GM12878 (cell line): ENCODE results near the gene ASGR2. TPM values are rescaled to one million over a fixed set of nuclear protein-coding genes. Genes with fewer than 3 reads are reported as not detected.
A peak's percentile ranks its signal among the peaks of the same experiment; 100 is the strongest.

Experiments
- BHLHE40 ChIP-seq, 2 experiments: fragments of 450-650 bp in 1 of 2; IDR thresholded peaks; 2 replicates each; pipeline ENCODE4 v1.6.1; 2011 to 2017; ENCODE audit warnings: low read depth in 2 of 2, borderline replicate concordance in 1 of 2, improper control_type of control experiment in 1 of 2, low read length in 1 of 2, mild to moderate bottlenecking in 1 of 2
- EED ChIP-seq: sonication (generic); IDR thresholded peaks from 2 replicates; pipeline ENCODE4 v1.6.1; 2016; ENCODE audit warnings: antibody characterized with exemption, low read depth
- EGR1 ChIP-seq, 2 experiments: IDR thresholded peaks; 1 replicate in 1 of 2; 2 replicates in 1 of 2; pipeline ENCODE4 v1.6.1; 2011 to 2012; ENCODE audit warnings: low read depth in 2 of 2, low read length in 2 of 2, borderline replicate concordance in 1 of 2, mild to moderate bottlenecking in 1 of 2, moderate library complexity in 1 of 2
- FOXM1 ChIP-seq: IDR thresholded peaks from 2 replicates; pipeline ENCODE4 v1.6.1; 2012; ENCODE audit warnings: low read depth, mild to moderate bottlenecking, inconsistent platforms, low read length, moderate library complexity
- IKZF2 ChIP-seq, 2 experiments: fragments of 450-650 bp; IDR thresholded peaks; 2 replicates each; pipeline ENCODE4 v1.6.1; 2017; ENCODE audit warnings: mild to moderate bottlenecking in 2 of 2, moderate library complexity in 2 of 2
- IRF4 ChIP-seq: IDR thresholded peaks from 2 replicates; pipeline ENCODE4 v1.6.1; 2011; ENCODE audit warnings: low read depth, low read length
- MEF2A ChIP-seq: IDR thresholded peaks from 2 replicates; pipeline ENCODE4 v1.6.1; 2011; ENCODE audit warnings: low read depth, mild to moderate bottlenecking, low read length, moderate library complexity; ENCODE audit not compliant: insufficient read depth
- RCOR1 ChIP-seq: conservative IDR thresholded peaks from 2 replicates; pipeline ENCODE4 v1.6.1; 2012; ENCODE audit warnings: low read depth, low read length, improper control_type of control experiment
- RFX5 ChIP-seq: IDR thresholded peaks from 2 replicates; pipeline ENCODE4 v1.6.1; 2011; ENCODE audit warnings: low read depth, low read length, improper control_type of control experiment
- RUNX3 ChIP-seq: IDR thresholded peaks from 2 replicates; pipeline ENCODE4 v1.6.1; 2012; ENCODE audit warnings: low read length, inconsistent platforms
- SRF ChIP-seq, 2 experiments: IDR thresholded peaks; 2 replicates each; pipeline ENCODE4 v1.6.1; 2011; ENCODE audit warnings: low read depth in 2 of 2, low read length in 2 of 2, mild to moderate bottlenecking in 1 of 2, moderate library complexity in 1 of 2
- TCF7 ChIP-seq: IDR thresholded peaks from 2 replicates; pipeline ENCODE4 v1.6.1; 2014; ENCODE audit warnings: antibody characterized with exemption, borderline replicate concordance
- YY1 ChIP-seq: IDR thresholded peaks from 2 replicates; pipeline ENCODE4 v1.6.1; 2011; ENCODE audit warnings: low read depth, mild to moderate bottlenecking, low read length
- ZZZ3 ChIP-seq: IDR thresholded peaks from 2 replicates; pipeline ENCODE4 v1.6.1; 2011; ENCODE audit warnings: low read depth; ENCODE audit not compliant: control insufficient read depth, insufficient read length
- polyA plus RNA-seq, 11 experiments: library from polyadenylated mRNA; depleted of rRNA in 4 of 11; unstranded in 6 of 11; stranded (reverse) in 5 of 11; fragments of >200 nt; fragmentation: Nextera tagmentation in 4 of 11; fragmentation: Illumina TruSeq in 1 of 11; extraction: Ambion mirVana in 4 of 11; extraction: Trizol in 1 of 11; gene quantifications; 1 replicate in 1 of 11; 2 replicates in 10 of 11; pipeline versions ENCODE4 v1.2.1 to v1.2.3, GENCODE V29; 2011 to 2016; ENCODE audit warnings: inconsistent platforms in 2 of 11, missing spikeins in 2 of 11, low read depth in 1 of 11
- total RNA-seq, 4 experiments: library from RNA; depleted of rRNA in 3 of 4; stranded (reverse); fragments of >200 nt in 3 of 4; fragmentation: Illumina TruSeq in 1 of 4; extraction: Trizol in 1 of 4; gene quantifications; 2 replicates each; pipeline versions ENCODE4 v1.2.1 to v1.2.3, GENCODE V29; 2013 to 2021
- TF ChIP-seq, protein P1 (sequence below): fragments of 450-650 bp; IDR thresholded peaks from 2 replicates; pipeline ENCODE4 v1.6.1; 2016; ENCODE audit warnings: mild to moderate bottlenecking
- TF ChIP-seq, protein P2 (sequence below), 3 experiments: IDR thresholded peaks in 2 of 3; conservative IDR thresholded peaks in 1 of 3; 2 replicates each; pipeline ENCODE4 v1.5.1; 2011; ENCODE audit warnings: low read depth in 3 of 3, low read length in 3 of 3, mild to moderate bottlenecking in 3 of 3, control low read depth in 2 of 3, moderate library complexity in 2 of 3, inconsistent platforms in 1 of 3, mixed read lengths in 1 of 3; ENCODE audit not compliant: control insufficient read depth in 2 of 3, insufficient read depth in 1 of 3; ENCODE audit errors: extremely low read depth in 1 of 3
- TF ChIP-seq, protein P3 (sequence below): IDR thresholded peaks from 2 replicates; pipeline ENCODE4 v1.6.1; 2011; ENCODE audit warnings: borderline replicate concordance, low read depth, mild to moderate bottlenecking, moderate library complexity, mixed read lengths, low read length; ENCODE audit not compliant: insufficient read depth; ENCODE audit errors: extremely low read length
- TF ChIP-seq, protein P4 (sequence below): IDR thresholded peaks from 2 replicates; pipeline ENCODE4 v1.6.1; 2012; ENCODE audit warnings: low read length, inconsistent platforms
- TF ChIP-seq, protein P5 (sequence below): fragments of 450-650 bp; IDR thresholded peaks from 2 replicates; pipeline ENCODE4 v1.6.1; 2018; ENCODE audit warnings: mild to moderate bottlenecking, low read depth, moderate library complexity; ENCODE audit not compliant: partially characterized antibody
- TF ChIP-seq, protein P6 (sequence below): fragments of 450-650 bp; IDR thresholded peaks from 2 replicates; pipeline ENCODE4 v1.6.1; 2017; ENCODE audit warnings: mild to moderate bottlenecking

The ASGR2 gene
- total and polyA plus RNA-seq, 10 of the 15 experiments (the other 5 are each of a cell fraction or from before 2014, with no cell fraction given): not detected

DNA sequence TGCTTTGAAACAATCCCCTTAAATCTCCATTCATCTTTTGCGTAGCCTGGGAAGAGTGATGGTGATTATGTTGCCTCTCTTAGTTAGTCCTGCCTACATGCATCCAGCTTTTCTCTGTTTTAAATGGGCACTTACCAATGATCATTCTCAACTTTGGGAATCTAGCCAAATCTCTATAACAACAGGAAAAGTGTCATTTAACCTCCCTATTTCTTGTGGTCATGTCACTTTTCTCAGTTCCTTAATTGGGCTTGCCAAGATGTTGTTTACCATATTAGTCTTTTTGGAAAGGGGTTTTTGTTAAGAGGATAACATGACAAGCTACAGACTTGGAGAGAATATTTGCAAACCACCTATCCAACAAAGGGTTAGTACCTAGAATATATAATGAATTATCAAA is 19.0 kb downstream of the ASGR2 start (continued):
- TF ChIP-seq, protein P1, sequence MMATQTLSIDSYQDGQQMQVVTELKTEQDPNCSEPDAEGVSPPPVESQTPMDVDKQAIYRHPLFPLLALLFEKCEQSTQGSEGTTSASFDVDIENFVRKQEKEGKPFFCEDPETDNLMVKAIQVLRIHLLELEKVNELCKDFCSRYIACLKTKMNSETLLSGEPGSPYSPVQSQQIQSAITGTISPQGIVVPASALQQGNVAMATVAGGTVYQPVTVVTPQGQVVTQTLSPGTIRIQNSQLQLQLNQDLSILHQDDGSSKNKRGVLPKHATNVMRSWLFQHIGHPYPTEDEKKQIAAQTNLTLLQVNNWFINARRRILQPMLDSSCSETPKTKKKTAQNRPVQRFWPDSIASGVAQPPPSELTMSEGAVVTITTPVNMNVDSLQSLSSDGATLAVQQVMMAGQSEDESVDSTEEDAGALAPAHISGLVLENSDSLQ: peak; percentile 67; the same call in 1 of the 2 replicates
- TF ChIP-seq, protein P2, sequence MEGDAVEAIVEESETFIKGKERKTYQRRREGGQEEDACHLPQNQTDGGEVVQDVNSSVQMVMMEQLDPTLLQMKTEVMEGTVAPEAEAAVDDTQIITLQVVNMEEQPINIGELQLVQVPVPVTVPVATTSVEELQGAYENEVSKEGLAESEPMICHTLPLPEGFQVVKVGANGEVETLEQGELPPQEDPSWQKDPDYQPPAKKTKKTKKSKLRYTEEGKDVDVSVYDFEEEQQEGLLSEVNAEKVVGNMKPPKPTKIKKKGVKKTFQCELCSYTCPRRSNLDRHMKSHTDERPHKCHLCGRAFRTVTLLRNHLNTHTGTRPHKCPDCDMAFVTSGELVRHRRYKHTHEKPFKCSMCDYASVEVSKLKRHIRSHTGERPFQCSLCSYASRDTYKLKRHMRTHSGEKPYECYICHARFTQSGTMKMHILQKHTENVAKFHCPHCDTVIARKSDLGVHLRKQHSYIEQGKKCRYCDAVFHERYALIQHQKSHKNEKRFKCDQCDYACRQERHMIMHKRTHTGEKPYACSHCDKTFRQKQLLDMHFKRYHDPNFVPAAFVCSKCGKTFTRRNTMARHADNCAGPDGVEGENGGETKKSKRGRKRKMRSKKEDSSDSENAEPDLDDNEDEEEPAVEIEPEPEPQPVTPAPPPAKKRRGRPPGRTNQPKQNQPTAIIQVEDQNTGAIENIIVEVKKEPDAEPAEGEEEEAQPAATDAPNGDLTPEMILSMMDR (IDR thresholded peaks at IDR 0.05 in 2 of 3, conservative IDR thresholded peaks at IDR 0.05 in 1 of 3; ENCODE audit: control insufficient read depth in 2 of 3, extremely low read depth in 1 of 3, insufficient read depth in 1 of 3, low read depth in 3 of 3, low read length in 3 of 3): no peak
- peak; percentile 37 to 45; a peak in 2 of 4 replicates for TF ChIP-seq BHLHE40 (IDR thresholded peaks at IDR 0.05; ENCODE audit: borderline replicate concordance in 1 of 2, low read depth in 2 of 2, low read length in 1 of 2)
- TF ChIP-seq, protein P3, sequence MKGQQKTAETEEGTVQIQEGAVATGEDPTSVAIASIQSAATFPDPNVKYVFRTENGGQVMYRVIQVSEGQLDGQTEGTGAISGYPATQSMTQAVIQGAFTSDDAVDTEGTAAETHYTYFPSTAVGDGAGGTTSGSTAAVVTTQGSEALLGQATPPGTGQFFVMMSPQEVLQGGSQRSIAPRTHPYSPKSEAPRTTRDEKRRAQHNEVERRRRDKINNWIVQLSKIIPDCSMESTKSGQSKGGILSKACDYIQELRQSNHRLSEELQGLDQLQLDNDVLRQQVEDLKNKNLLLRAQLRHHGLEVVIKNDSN: no peak
- TF ChIP-seq RFX5: no peak
- 0 out of 4 replicates have a peak, but pooled peaks of 1 of the 2 experiments have one; percentile 24 for TF ChIP-seq SRF (IDR thresholded peaks at IDR 0.05; ENCODE audit: low read depth in 2 of 2, low read length in 2 of 2)
- TF ChIP-seq, protein P4, sequence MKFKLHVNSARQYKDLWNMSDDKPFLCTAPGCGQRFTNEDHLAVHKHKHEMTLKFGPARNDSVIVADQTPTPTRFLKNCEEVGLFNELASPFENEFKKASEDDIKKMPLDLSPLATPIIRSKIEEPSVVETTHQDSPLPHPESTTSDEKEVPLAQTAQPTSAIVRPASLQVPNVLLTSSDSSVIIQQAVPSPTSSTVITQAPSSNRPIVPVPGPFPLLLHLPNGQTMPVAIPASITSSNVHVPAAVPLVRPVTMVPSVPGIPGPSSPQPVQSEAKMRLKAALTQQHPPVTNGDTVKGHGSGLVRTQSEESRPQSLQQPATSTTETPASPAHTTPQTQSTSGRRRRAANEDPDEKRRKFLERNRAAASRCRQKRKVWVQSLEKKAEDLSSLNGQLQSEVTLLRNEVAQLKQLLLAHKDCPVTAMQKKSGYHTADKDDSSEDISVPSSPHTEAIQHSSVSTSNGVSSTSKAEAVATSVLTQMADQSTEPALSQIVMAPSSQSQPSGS: peak; percentile 47; the same call in 1 of the 2 replicates
- TF ChIP-seq, protein P5, sequence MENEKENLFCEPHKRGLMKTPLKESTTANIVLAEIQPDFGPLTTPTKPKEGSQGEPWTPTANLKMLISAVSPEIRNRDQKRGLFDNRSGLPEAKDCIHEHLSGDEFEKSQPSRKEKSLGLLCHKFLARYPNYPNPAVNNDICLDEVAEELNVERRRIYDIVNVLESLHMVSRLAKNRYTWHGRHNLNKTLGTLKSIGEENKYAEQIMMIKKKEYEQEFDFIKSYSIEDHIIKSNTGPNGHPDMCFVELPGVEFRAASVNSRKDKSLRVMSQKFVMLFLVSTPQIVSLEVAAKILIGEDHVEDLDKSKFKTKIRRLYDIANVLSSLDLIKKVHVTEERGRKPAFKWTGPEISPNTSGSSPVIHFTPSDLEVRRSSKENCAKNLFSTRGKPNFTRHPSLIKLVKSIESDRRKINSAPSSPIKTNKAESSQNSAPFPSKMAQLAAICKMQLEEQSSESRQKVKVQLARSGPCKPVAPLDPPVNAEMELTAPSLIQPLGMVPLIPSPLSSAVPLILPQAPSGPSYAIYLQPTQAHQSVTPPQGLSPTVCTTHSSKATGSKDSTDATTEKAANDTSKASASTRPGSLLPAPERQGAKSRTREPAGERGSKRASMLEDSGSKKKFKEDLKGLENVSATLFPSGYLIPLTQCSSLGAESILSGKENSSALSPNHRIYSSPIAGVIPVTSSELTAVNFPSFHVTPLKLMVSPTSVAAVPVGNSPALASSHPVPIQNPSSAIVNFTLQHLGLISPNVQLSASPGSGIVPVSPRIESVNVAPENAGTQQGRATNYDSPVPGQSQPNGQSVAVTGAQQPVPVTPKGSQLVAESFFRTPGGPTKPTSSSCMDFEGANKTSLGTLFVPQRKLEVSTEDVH: no peak
- TF ChIP-seq ZZZ3: no peak
- TF ChIP-seq RUNX3: peak; percentile 96
- TF ChIP-seq MEF2A: 0 out of 2 replicates have a peak, but pooled peaks have one; percentile 53
- peak; percentile 49; the same call in 1 of the 2 replicates for TF ChIP-seq FOXM1
- TF ChIP-seq YY1: no peak
- TF ChIP-seq IRF4: peak; percentile 83
- TF ChIP-seq RCOR1: no peak
- TF ChIP-seq IKZF2 (IDR thresholded peaks at IDR 0.05): peak; percentile 78 to 90
- 0 out of 2 replicates have a peak, but pooled peaks have one; percentile 33 for TF ChIP-seq TCF7
- TF ChIP-seq EED: peak; percentile 57
- no peak for TF ChIP-seq EGR1 (IDR thresholded peaks at IDR 0.05; ENCODE audit: borderline replicate concordance in 1 of 2, low read depth in 2 of 2, low read length in 2 of 2)
- TF ChIP-seq, protein P6, sequence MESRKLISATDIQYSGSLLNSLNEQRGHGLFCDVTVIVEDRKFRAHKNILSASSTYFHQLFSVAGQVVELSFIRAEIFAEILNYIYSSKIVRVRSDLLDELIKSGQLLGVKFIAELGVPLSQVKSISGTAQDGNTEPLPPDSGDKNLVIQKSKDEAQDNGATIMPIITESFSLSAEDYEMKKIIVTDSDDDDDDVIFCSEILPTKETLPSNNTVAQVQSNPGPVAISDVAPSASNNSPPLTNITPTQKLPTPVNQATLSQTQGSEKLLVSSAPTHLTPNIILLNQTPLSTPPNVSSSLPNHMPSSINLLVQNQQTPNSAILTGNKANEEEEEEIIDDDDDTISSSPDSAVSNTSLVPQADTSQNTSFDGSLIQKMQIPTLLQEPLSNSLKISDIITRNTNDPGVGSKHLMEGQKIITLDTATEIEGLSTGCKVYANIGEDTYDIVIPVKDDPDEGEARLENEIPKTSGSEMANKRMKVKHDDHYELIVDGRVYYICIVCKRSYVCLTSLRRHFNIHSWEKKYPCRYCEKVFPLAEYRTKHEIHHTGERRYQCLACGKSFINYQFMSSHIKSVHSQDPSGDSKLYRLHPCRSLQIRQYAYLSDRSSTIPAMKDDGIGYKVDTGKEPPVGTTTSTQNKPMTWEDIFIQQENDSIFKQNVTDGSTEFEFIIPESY: no peak
